HG03378 (cell line): ENCODE measurements around the gene ERCC2.
"Not testable (repeated sequence)": the region's sequence is repeated elsewhere in the genome, so short reads cannot be mapped to it uniquely, and the experiment has no call there.

Source experiments
- ATAC-seq: cut with Tn5 transposase; IDR thresholded peaks from one replicate; pipeline ENCODE4 v1.9.1; 2021; ENCODE audit warnings: mild to moderate bottlenecking, moderate library complexity; ENCODE audit not compliant: unreplicated experiment

ERCC2 gene

GRCh38 chr19:45340232-45340898 lies 30.0 kb downstream of the ERCC2 start, which contains the start of gene KLC3:
Gene KLC3 (plus strand): TSS chr19:45340750. CDS start chr19:45345542, 4,792 bp downstream.
- ATAC-seq = no peak

- no peak for ATAC-seq
These were observed 30.7 kb downstream of the ERCC2 start for GRCh38 chr19:45339629-45340028.

- ATAC-seq = no peak
These were observed 33.6 kb downstream of the ERCC2 start for GRCh38 chr19:45336696-45337251.

GRCh38 chr19:45334881-45335280 lies 35.5 kb downstream of the ERCC2 start:
- ATAC-seq = not testable (repeated sequence)

GRCh38 chr19:45333609-45334303 lies 36.6 kb downstream of the ERCC2 start:
- ATAC-seq = no peak

- ATAC-seq = no peak
These were observed 39.0 kb downstream of the ERCC2 start for GRCh38 chr19:45331411-45331810.

- ATAC-seq = no peak
These were observed 42.8 kb downstream of the ERCC2 start for GRCh38 chr19:45327404-45328143.

- ATAC-seq = no peak
These were observed 45.9 kb downstream of the ERCC2 start for GRCh38 chr19:45324349-45324907.

- no peak for ATAC-seq
These were observed 46.7 kb downstream of the ERCC2 start for GRCh38 chr19:45323671-45324081.

- no peak for ATAC-seq
These were observed 47.6 kb downstream of the ERCC2 start, which contains the start of gene CKM for GRCh38 chr19:45322744-45323281. Gene CKM (minus strand): TSS chr19:45322875. CDS start chr19:45319713, 3,162 bp downstream.

GRCh38 chr19:45322311-45322710 lies 48.1 kb downstream of the ERCC2 start:
- no peak for ATAC-seq

- ATAC-seq = no peak
These were observed 48.5 kb downstream of the ERCC2 start for GRCh38 chr19:45321848-45322247.

GRCh38 chr19:45320997-45321775 lies 49.2 kb downstream of the ERCC2 start:
- ATAC-seq = no peak

GRCh38 chr19:45315304-45315703 lies 55.1 kb downstream of the ERCC2 start:
- no peak for ATAC-seq

- no peak for ATAC-seq
These were observed 55.6 kb downstream of the ERCC2 start for GRCh38 chr19:45314708-45315245.

- not testable (repeated sequence) for ATAC-seq
These were observed 58.1 kb downstream of the ERCC2 start for GRCh38 chr19:45312285-45312684.

- ATAC-seq = no peak
These were observed 58.8 kb downstream of the ERCC2 start for GRCh38 chr19:45311621-45312020.

GRCh38 chr19:45309322-45309721 lies 61.1 kb downstream of the ERCC2 start:
- ATAC-seq = not testable (repeated sequence)

- no peak for ATAC-seq
These were observed 63.0 kb downstream of the ERCC2 start for GRCh38 chr19:45307361-45307760.
